Activated CD4-positive, alpha-beta T cell treated with anti-CD3 and anti-CD28 coated beads, Interleukin-2, amount 50 U/mL, for 24 hours (primary cell): ENCODE data around the gene TBX10.
"Not testable (repeated sequence)": the region's sequence is repeated elsewhere in the genome, so short reads cannot be mapped to it uniquely, and the experiment has no call there.

ENCODE experiments used
- DNase-seq, 2 donors: peaks; one replicate each; pipeline ENCODE4 v3.0.0-alpha.2; 2020; ENCODE audit warnings: low read depth in 1 of 2, low spot score in 1 of 2

Gene TBX10

GRCh38 chr11:67604815-67605214, 34.7 kb downstream of the TBX10 start:
- no peak for DNase-seq

- DNase-seq: not testable (repeated sequence)
These were observed 35.4 kb downstream of the TBX10 start for GRCh38 chr11:67604119-67604518.

GRCh38 chr11:67601098-67601497, 38.5 kb downstream of the TBX10 start:
- no peak for DNase-seq

- no peak for DNase-seq
These were observed 39.1 kb downstream of the TBX10 start for GRCh38 chr11:67600324-67601029.

GRCh38 chr11:67599149-67599548, 40.4 kb downstream of the TBX10 start:
- no peak for DNase-seq

- not testable (repeated sequence) for DNase-seq
These were observed 41.6 kb downstream of the TBX10 start for GRCh38 chr11:67597963-67598362.

GRCh38 chr11:67597458-67597857, 42.1 kb downstream of the TBX10 start:
- not testable (repeated sequence) for DNase-seq

- DNase-seq: no peak
These were observed 42.7 kb downstream of the TBX10 start for GRCh38 chr11:67596753-67597300.

- DNase-seq: no peak
These were observed 45.1 kb downstream of the TBX10 start for GRCh38 chr11:67594480-67594879.

GRCh38 chr11:67593565-67593905, 46.0 kb downstream of the TBX10 start:
- no peak for DNase-seq

- DNase-seq: no peak
These were observed 46.5 kb downstream of the TBX10 start for GRCh38 chr11:67592880-67593564.

- DNase-seq: not testable (repeated sequence)
These were observed 50.6 kb downstream of the TBX10 start for GRCh38 chr11:67588899-67589415.

- DNase-seq: no peak
These were observed 51.4 kb downstream of the TBX10 start for GRCh38 chr11:67588136-67588503.

- DNase-seq: no peak
These were observed 52.9 kb downstream of the TBX10 start for GRCh38 chr11:67586568-67587250.

- no peak for DNase-seq
These were observed 53.7 kb downstream of the TBX10 start for GRCh38 chr11:67585911-67586310.

- no peak for DNase-seq
These were observed 54.4 kb downstream of the TBX10 start for GRCh38 chr11:67584881-67585873.

GRCh38 chr11:67584205-67584880, 55.2 kb downstream of the TBX10 start:
- DNase-seq: peak in 1 of 2 donors; percentile 17

GRCh38 chr11:67583247-67584204, 56.0 kb downstream of the TBX10 start, which contains the start of gene GSTP1:
Gene GSTP1 (plus strand): TSS chr11:67583812. CDS start chr11:67583844, 32 bp downstream.
- DNase-seq: peak; percentile 64 to 68

GRCh38 chr11:67582011-67582410, 57.6 kb downstream of the TBX10 start:
- no peak for DNase-seq
